Uterus (tissue), 2 donors: ENCODE data around the gene ELOA2.

Source experiments
- POLR2A ChIP-seq, 2 donors: fragments of 450-650 bp; IDR thresholded peaks; one replicate each; pipeline ENCODE4 v1.6.1; 2016; ENCODE audit warnings: antibody characterized with exemption in 2 of 2, mild to moderate bottlenecking in 1 of 2, moderate library complexity in 1 of 2
- TF ChIP-seq, protein P1 (sequence below), 4 experiments: fragments of 200-600 bp in 2 of 4; fragments of 450-650 bp in 2 of 4; sonication (generic) in 2 of 4; IDR thresholded peaks; one replicate each; pipeline ENCODE4 v1.5.1; 2016 to 2019; ENCODE audit warnings: antibody characterized with exemption in 4 of 4, mild to moderate bottlenecking in 2 of 4, moderate library complexity in 1 of 4

DNA sequence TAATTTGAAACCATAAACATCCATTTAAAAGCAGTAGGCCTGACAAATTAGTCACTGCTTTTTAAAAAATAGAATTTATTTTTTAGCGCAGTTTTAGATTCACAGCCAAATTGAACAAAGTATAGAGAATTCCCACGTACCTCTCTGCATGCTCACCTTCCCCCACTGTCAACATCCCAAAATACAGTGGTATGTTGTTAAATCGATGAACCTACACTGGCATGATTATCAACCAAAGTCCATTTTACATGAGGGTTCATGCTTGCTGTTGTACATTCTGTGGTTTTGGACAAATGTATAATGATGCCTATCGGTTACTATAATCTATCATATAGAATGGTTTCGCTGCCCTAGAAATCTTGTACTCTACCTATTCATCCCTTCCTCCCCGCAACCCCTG, 5.6 kb upstream of the ELOA2 start:
- TF ChIP-seq, protein P1, sequence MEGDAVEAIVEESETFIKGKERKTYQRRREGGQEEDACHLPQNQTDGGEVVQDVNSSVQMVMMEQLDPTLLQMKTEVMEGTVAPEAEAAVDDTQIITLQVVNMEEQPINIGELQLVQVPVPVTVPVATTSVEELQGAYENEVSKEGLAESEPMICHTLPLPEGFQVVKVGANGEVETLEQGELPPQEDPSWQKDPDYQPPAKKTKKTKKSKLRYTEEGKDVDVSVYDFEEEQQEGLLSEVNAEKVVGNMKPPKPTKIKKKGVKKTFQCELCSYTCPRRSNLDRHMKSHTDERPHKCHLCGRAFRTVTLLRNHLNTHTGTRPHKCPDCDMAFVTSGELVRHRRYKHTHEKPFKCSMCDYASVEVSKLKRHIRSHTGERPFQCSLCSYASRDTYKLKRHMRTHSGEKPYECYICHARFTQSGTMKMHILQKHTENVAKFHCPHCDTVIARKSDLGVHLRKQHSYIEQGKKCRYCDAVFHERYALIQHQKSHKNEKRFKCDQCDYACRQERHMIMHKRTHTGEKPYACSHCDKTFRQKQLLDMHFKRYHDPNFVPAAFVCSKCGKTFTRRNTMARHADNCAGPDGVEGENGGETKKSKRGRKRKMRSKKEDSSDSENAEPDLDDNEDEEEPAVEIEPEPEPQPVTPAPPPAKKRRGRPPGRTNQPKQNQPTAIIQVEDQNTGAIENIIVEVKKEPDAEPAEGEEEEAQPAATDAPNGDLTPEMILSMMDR (IDR thresholded peaks at IDR 0.05) = no peak
- no peak for TF ChIP-seq POLR2A (IDR thresholded peaks at IDR 0.05)
